ENCODE measurements around the gene YWHAE.
"Not testable (repeated sequence)": the region's sequence is repeated elsewhere in the genome, so short reads cannot be mapped to it uniquely, and the experiment has no call there.

YWHAE gene

GRCh38 chr17:1328437-1328836 is 71.6 kb downstream of the YWHAE start:
- H3K9me3 ChIP-seq (ENCODE audit: control insufficient read depth in 2 of 2, low read length in 2 of 2) = no peaks in the 10 kb centered on the region
- no peak overlapping the region for H3K9ac ChIP-seq (ENCODE audit: low read length in 2 of 2)
- no peak overlapping the region for H3K27ac ChIP-seq (ENCODE audit: low read length)
- no peaks in the 10 kb centered on the region for H3K27me3 ChIP-seq (ENCODE audit: control insufficient read depth in 1 of 2, insufficient read depth in 2 of 2, low read length in 2 of 2)
- no peak overlapping the region for H3K4me3 ChIP-seq (ENCODE audit: low read length in 2 of 2)
- no peaks in the 10 kb centered on the region for H3K36me3 ChIP-seq (ENCODE audit: control insufficient read depth in 2 of 2, insufficient read depth in 2 of 2, low read length in 2 of 2)
- no peaks in the 10 kb centered on the region for H3K4me1 ChIP-seq (ENCODE audit: control insufficient read depth, insufficient read depth, low read length)

DNA sequence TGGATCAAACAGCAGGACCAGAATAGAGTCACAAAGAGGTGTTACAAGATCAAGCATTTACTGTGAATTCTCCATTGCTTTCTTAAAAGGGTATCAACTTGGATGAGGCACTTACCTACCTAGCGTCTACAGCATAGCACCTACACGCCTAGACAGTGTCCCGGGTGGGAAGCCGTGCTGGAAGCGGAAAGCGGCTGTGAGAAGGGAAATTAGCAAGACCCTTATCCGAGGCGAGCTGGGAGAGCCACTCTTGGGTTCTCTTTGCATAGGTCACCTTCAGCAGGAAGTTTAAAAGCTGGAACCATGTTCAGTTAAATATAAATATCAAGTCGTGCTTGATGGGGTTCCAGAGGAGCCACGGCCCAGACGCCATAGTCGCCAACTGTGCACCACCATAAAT is 74.3 kb downstream of the YWHAE start:
- no peaks in the 10 kb centered on the region for H3K27me3 ChIP-seq (ENCODE audit: control insufficient read depth in 1 of 2, insufficient read depth in 2 of 2, low read length in 2 of 2)
- H3K36me3 ChIP-seq (ENCODE audit: control insufficient read depth in 2 of 2, insufficient read depth in 2 of 2, low read length in 2 of 2) = no peaks in the 10 kb centered on the region
- H3K27ac ChIP-seq (ENCODE audit: low read length) = no peak overlapping the region
- H3K4me1 ChIP-seq (ENCODE audit: control insufficient read depth, insufficient read depth, low read length) = no peaks in the 10 kb centered on the region
- no peak overlapping the region for H3K4me3 ChIP-seq (ENCODE audit: low read length in 2 of 2)
- no peaks in the 10 kb centered on the region for H3K9me3 ChIP-seq (ENCODE audit: control insufficient read depth in 2 of 2, low read length in 2 of 2)
- H3K9ac ChIP-seq (ENCODE audit: low read length in 2 of 2) = no peak overlapping the region

GRCh38 chr17:1324201-1324771 is 75.7 kb downstream of the YWHAE start:
- Histone ChIP-seq H3K4me3 (ENCODE audit: low read length in 2 of 2) (no peak overlapping the region), H3K9me3 (ENCODE audit: control insufficient read depth in 2 of 2, low read length in 2 of 2) (no peaks in the 10 kb centered on the region), H3K36me3 (ENCODE audit: control insufficient read depth in 2 of 2, insufficient read depth in 2 of 2, low read length in 2 of 2) (no peaks in the 10 kb centered on the region), H3K9ac (ENCODE audit: low read length in 2 of 2) (no peak overlapping the region), H3K27me3 (ENCODE audit: control insufficient read depth in 1 of 2, insufficient read depth in 2 of 2, low read length in 2 of 2) (no peaks in the 10 kb centered on the region), H3K4me1 (ENCODE audit: control insufficient read depth, insufficient read depth, low read length) (no peaks in the 10 kb centered on the region), H3K27ac (ENCODE audit: low read length) (no peak overlapping the region)

DNA sequence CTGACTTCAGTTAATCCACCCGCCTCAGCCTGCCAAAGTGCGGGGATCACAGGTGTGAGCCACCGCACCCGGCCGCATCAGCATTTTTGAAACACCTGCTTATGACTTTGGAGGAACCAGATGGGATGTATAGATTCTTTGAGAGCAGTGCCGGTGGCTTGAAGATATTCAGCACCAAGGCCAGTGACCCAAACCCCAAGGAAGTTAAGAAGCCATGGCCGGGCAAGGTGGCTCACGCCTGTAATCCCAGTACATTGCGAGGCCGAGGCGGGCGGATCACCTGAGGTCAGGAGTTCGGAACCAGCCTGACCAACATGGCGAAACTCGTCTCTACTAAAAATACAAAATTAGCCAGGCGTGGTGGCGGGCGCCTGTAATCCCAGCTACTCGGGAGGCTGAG is 76.7 kb downstream of the YWHAE start:
- H3K9me3 ChIP-seq (ENCODE audit: control insufficient read depth in 2 of 2, low read length in 2 of 2) = no peaks in the 10 kb centered on the region
- H3K36me3 ChIP-seq (ENCODE audit: control insufficient read depth in 2 of 2, insufficient read depth in 2 of 2, low read length in 2 of 2) = no peaks in the 10 kb centered on the region
- no peaks in the 10 kb centered on the region for H3K4me1 ChIP-seq (ENCODE audit: control insufficient read depth, insufficient read depth, low read length)
- H3K27ac ChIP-seq (ENCODE audit: low read length) = no peak overlapping the region
- no peaks in the 10 kb centered on the region for H3K27me3 ChIP-seq (ENCODE audit: control insufficient read depth in 1 of 2, insufficient read depth in 2 of 2, low read length in 2 of 2)
- H3K4me3 ChIP-seq (ENCODE audit: low read length in 2 of 2) = no peak overlapping the region
- H3K9ac ChIP-seq (ENCODE audit: low read length in 2 of 2) = no peak overlapping the region

DNA sequence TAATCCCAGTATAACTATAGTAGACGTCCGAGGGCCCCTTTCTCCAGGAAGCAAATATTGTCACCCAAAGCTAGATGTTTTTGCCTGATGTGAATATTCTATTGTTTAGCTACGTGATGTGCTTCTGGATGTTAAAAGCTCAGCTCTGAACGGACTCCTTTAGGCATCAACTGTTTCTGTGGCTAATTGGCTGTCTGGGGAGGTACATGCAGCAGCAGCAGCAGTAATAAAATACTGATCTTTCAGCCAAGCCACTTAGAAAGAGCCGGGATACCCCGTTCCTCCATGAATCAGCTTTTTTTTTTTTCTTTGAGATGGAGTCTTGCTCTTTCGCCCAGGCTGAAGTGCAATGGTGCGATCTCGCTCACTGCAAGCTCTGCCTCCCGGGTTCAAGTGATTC is 77.5 kb downstream of the YWHAE start:
- no peaks in the 10 kb centered on the region for H3K27me3 ChIP-seq (ENCODE audit: control insufficient read depth in 1 of 2, insufficient read depth in 2 of 2, low read length in 2 of 2)
- no peak overlapping the region for H3K27ac ChIP-seq (ENCODE audit: low read length)
- H3K9ac ChIP-seq (ENCODE audit: low read length in 2 of 2) = no peak overlapping the region
- H3K4me3 ChIP-seq (ENCODE audit: low read length in 2 of 2) = no peak overlapping the region
- no peaks in the 10 kb centered on the region for H3K36me3 ChIP-seq (ENCODE audit: control insufficient read depth in 2 of 2, insufficient read depth in 2 of 2, low read length in 2 of 2)
- H3K4me1 ChIP-seq (ENCODE audit: control insufficient read depth, insufficient read depth, low read length) = no peaks in the 10 kb centered on the region
- no peaks in the 10 kb centered on the region for H3K9me3 ChIP-seq (ENCODE audit: control insufficient read depth in 2 of 2, low read length in 2 of 2)

DNA sequence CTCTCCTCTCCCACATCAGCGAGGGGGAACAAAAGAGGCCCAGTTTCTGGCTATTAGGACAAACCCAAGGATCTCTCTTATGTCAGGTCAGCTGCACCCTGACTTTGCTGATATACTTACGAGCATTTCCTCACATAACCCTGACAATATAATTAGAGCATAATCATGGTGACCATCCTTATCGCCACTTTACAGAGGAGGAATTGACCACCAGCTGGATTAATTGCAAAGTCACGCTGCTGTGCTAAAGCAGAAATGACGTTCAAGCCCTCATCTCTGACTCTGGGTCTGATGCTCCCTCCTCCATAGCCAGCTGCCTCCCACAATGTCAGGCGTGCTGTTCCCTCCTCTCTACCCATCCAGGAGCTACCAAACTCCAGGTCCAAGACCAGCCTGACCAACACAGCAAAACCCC is 78.0 kb downstream of the YWHAE start:
- Histone ChIP-seq H3K4me1 (ENCODE audit: control insufficient read depth, insufficient read depth, low read length) (no peaks in the 10 kb centered on the region), H3K27me3 (ENCODE audit: control insufficient read depth in 1 of 2, insufficient read depth in 2 of 2, low read length in 2 of 2) (no peaks in the 10 kb centered on the region), H3K36me3 (ENCODE audit: control insufficient read depth in 2 of 2, insufficient read depth in 2 of 2, low read length in 2 of 2) (no peaks in the 10 kb centered on the region), H3K9ac (ENCODE audit: low read length in 2 of 2) (no peak overlapping the region), H3K27ac (ENCODE audit: low read length) (no peak overlapping the region), H3K9me3 (ENCODE audit: control insufficient read depth in 2 of 2, low read length in 2 of 2) (no peaks in the 10 kb centered on the region), H3K4me3 (ENCODE audit: low read length in 2 of 2) (no peak overlapping the region)

GRCh38 chr17:1315891-1316403 is 84.1 kb downstream of the YWHAE start:
- Histone ChIP-seq H3K4me3 (ENCODE audit: low read length in 2 of 2) (no peak overlapping the region), H3K27me3 (ENCODE audit: control insufficient read depth in 1 of 2, insufficient read depth in 2 of 2, low read length in 2 of 2) (peaks cover 8 to 22% of the 10 kb centered on the region in 2 donors), H3K4me1 (ENCODE audit: control insufficient read depth, insufficient read depth, low read length) (no peaks in the 10 kb centered on the region), H3K36me3 (ENCODE audit: control insufficient read depth in 2 of 2, insufficient read depth in 2 of 2, low read length in 2 of 2) (no peaks in the 10 kb centered on the region), H3K27ac (ENCODE audit: low read length) (no peak overlapping the region), H3K9me3 (ENCODE audit: control insufficient read depth in 2 of 2, low read length in 2 of 2) (no peaks in the 10 kb centered on the region), H3K9ac (ENCODE audit: low read length in 2 of 2) (no peak overlapping the region)

GRCh38 chr17:1315409-1315808 is 84.6 kb downstream of the YWHAE start:
- Histone ChIP-seq H3K9ac (ENCODE audit: low read length in 2 of 2) (no peak overlapping the region), H3K27ac (ENCODE audit: low read length) (no peak overlapping the region), H3K4me1 (ENCODE audit: control insufficient read depth, insufficient read depth, low read length) (no peaks in the 10 kb centered on the region), H3K36me3 (ENCODE audit: control insufficient read depth in 2 of 2, insufficient read depth in 2 of 2, low read length in 2 of 2) (no peaks in the 10 kb centered on the region), H3K27me3 (ENCODE audit: control insufficient read depth in 1 of 2, insufficient read depth in 2 of 2, low read length in 2 of 2) (peaks cover 8 to 22% of the 10 kb centered on the region in 2 donors), H3K4me3 (ENCODE audit: low read length in 2 of 2) (no peak overlapping the region), H3K9me3 (ENCODE audit: control insufficient read depth in 2 of 2, low read length in 2 of 2) (no peaks in the 10 kb centered on the region)

- Histone ChIP-seq H3K4me3 (ENCODE audit: low read length in 2 of 2) (no peak overlapping the region), H3K9me3 (ENCODE audit: control insufficient read depth in 2 of 2, low read length in 2 of 2) (no peaks in the 10 kb centered on the region), H3K4me1 (ENCODE audit: control insufficient read depth, insufficient read depth, low read length) (no peaks in the 10 kb centered on the region), H3K9ac (ENCODE audit: low read length in 2 of 2) (no peak overlapping the region), H3K36me3 (ENCODE audit: control insufficient read depth in 2 of 2, insufficient read depth in 2 of 2, low read length in 2 of 2) (no peaks in the 10 kb centered on the region), H3K27ac (ENCODE audit: low read length) (no peak overlapping the region), H3K27me3 (ENCODE audit: control insufficient read depth in 1 of 2, insufficient read depth in 2 of 2, low read length in 2 of 2) (peaks cover 8 to 22% of the 10 kb centered on the region in 2 donors)
These were observed 86.6 kb downstream of the YWHAE start for GRCh38 chr17:1313270-1314005.

DNA sequence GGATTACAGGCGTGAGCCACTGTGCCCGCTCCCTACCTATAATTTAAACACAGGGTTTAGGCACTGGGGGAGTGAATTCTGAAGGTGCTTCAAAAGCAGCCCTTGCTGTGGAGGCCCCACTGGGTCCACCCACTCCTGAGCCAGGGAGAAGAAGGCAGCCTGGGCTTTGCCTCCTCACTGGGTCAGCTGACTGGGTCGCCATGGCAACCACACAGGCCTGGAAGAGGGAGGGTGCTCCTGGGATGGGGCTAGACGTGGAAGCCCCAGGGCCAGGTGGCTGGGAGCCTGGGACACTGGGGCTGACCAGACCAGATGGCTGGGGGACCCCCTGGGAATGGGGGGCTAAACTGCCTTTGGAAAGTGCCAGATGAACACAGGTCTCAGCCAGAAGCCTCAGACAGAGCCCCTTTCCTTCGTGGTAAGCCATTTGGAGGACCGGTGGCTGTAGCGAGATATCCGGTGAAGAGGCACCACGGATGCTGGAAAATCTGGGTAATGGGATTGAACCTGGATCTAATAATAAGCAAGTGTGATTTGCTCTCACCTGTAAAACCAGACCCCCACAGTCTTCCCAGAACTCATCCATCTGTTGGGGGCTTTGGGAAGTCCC is 87.7 kb downstream of the YWHAE start:
- no peaks in the 10 kb centered on the region for H3K9me3 ChIP-seq (ENCODE audit: control insufficient read depth in 2 of 2, low read length in 2 of 2)
- no peaks in the 10 kb centered on the region for H3K36me3 ChIP-seq (ENCODE audit: control insufficient read depth in 2 of 2, insufficient read depth in 2 of 2, low read length in 2 of 2)
- H3K9ac ChIP-seq (ENCODE audit: low read length in 2 of 2) = no peak overlapping the region
- H3K4me1 ChIP-seq (ENCODE audit: control insufficient read depth, insufficient read depth, low read length) = no peaks in the 10 kb centered on the region
- no peak overlapping the region for H3K4me3 ChIP-seq (ENCODE audit: low read length in 2 of 2)
- no peak overlapping the region for H3K27ac ChIP-seq (ENCODE audit: low read length)
- peaks cover 8 to 22% of the 10 kb centered on the region in 2 donors for H3K27me3 ChIP-seq (ENCODE audit: control insufficient read depth in 1 of 2, insufficient read depth in 2 of 2, low read length in 2 of 2)

DNA sequence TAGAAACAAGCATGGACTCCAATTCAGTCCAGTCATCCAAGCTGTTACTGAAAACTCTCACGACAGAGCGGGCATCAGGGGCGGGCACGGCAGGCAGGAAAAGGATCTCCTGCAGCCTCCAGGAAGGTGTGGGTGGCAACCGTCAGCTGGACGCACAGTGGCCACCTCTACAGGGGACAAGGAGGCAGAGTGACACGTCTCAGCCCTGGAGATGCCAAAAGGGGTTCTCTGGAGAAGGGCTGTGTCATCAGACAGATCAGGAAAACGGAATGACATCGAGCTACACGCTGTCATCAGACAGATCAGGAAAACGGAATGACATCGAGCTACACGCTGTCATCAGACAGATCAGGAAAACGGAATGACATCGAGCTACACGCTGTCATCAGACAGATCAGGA is 92.2 kb downstream of the YWHAE start:
- H3K27ac ChIP-seq (ENCODE audit: low read length); H3K4me3 ChIP-seq (ENCODE audit: low read length in 2 of 2); H3K36me3 ChIP-seq (ENCODE audit: control insufficient read depth in 2 of 2, insufficient read depth in 2 of 2, low read length in 2 of 2); H3K9ac ChIP-seq (ENCODE audit: low read length in 2 of 2); H3K9me3 ChIP-seq (ENCODE audit: control insufficient read depth in 2 of 2, low read length in 2 of 2); H3K4me1 ChIP-seq (ENCODE audit: control insufficient read depth, insufficient read depth, low read length): not testable (repeated sequence)
- peaks cover 7 to 14% of the 10 kb centered on the region in 2 donors for H3K27me3 ChIP-seq (ENCODE audit: control insufficient read depth in 1 of 2, insufficient read depth in 2 of 2, low read length in 2 of 2)
